Erythroblast (primary cell): Measurements from ENCODE around the gene RBM17.

Source experiments
- GATA1 ChIP-seq: IDR thresholded peaks from 2 replicates; pipeline ENCODE4 v1.6.1; 2011; ENCODE audit warnings: low read depth, mild to moderate bottlenecking, control low read depth, low read length, moderate library complexity
- POLR2A ChIP-seq: IDR thresholded peaks from 2 replicates; pipeline ENCODE4 v1.6.1; 2011; ENCODE audit warnings: mild to moderate bottlenecking, low read length

- TF ChIP-seq POLR2A (no peak), GATA1 (no peak)
Observed at GRCh38 chr10:6064119-6064518, 24.7 kb upstream of the RBM17 start.
